Cardiac muscle cell (in vitro differentiated cells and primary cell): Measurements from ENCODE around the gene WDR59. TPM values are rescaled to one million over a fixed set of nuclear protein-coding genes. Genes with fewer than 3 reads are reported as not detected.
A peak's percentile ranks its signal among the peaks of the same experiment; 100 is the strongest.

ENCODE experiments used
- DNase-seq, 2 donors: peaks; one replicate each; pipeline versions ENCODE4 v3.0.0 to v3.0.0-alpha.2; 2010 to 2017; ENCODE audit warnings: low read depth in 1 of 2, low spot score in 1 of 2
- H3K27ac ChIP-seq: fragments of 200-600 bp; sonication (generic); 2 replicates; pipeline ENCODE4 v1.5.1; 2016
- H3K27me3 ChIP-seq: fragments of 200-600 bp; sonication (generic); 2 replicates; pipeline ENCODE4 v1.6.0; 2016; ENCODE audit warnings: control low read depth
- H3K36me3 ChIP-seq: fragments of 200-600 bp; sonication (generic); 2 replicates; pipeline ENCODE4 v1.5.1; 2016; ENCODE audit warnings: control low read depth
- H3K4me1 ChIP-seq: fragments of 200-600 bp; sonication (generic); 2 replicates; pipeline ENCODE4 v1.8.1; 2017; ENCODE audit warnings: low read depth, mild to moderate bottlenecking, mixed run types
- H3K4me3 ChIP-seq: fragments of 200-600 bp; sonication (generic); 2 replicates; pipeline ENCODE4 v1.5.1; 2016; ENCODE audit warnings: mild to moderate bottlenecking
- H3K9me3 ChIP-seq: fragments of 200-600 bp; sonication (generic); 2 replicates; pipeline ENCODE4 v1.5.1; 2017; ENCODE audit warnings: low read depth, mild to moderate bottlenecking, control low read depth
- polyA plus RNA-seq: library from polyadenylated mRNA; unstranded; fragments of >200 nt; fragmentation: Nextera tagmentation; extraction: Ambion mirVana; gene quantifications from 2 replicates; pipeline ENCODE4 v1.2.1, GENCODE V29; 2016
- total RNA-seq: library from RNA; depleted of rRNA; stranded (reverse); fragments of >200 nt; gene quantifications from 2 replicates; pipeline ENCODE4 v1.2.3, GENCODE V29; 2016
- TF ChIP-seq, protein P1 (sequence below): IDR thresholded peaks from 2 replicates; pipeline ENCODE4 v1.5.1; 2012; ENCODE audit warnings: low read depth, mild to moderate bottlenecking, low read length

The WDR59 gene
- total and polyA plus RNA-seq, 2 experiments from 2014 or later: 46.3 to 51.1 TPM

DNA sequence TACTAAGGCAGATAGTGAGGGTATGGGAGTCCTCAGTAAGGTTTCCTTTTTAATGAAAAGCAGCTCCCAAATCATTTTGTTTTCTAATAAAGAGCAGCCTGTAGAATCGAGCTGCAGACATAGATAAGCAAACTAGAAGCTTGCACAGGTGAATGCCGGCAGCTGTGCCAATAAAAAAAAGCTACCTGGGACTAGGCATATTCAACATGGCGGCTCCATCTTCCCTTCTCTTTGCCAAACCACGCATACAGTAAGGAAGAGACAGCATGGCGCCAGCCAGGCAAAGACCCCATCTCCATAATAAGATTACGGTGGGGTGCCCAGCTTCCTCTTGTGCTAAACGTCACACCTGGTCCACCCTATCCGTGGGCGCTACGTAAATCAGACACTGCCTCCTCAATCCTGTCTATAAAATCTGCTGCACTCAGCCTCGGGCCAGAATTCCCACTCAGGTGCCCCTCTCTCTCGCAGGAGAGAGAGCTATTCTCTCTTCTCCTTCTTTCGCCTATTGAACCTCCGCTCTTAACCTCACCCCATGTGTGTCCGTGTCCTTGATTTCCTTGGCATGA lies 117.6 kb downstream of the WDR59 start:
- peaks cover 6% of the 10 kb centered on the region for H3K36me3 ChIP-seq
- TF ChIP-seq, protein P1, sequence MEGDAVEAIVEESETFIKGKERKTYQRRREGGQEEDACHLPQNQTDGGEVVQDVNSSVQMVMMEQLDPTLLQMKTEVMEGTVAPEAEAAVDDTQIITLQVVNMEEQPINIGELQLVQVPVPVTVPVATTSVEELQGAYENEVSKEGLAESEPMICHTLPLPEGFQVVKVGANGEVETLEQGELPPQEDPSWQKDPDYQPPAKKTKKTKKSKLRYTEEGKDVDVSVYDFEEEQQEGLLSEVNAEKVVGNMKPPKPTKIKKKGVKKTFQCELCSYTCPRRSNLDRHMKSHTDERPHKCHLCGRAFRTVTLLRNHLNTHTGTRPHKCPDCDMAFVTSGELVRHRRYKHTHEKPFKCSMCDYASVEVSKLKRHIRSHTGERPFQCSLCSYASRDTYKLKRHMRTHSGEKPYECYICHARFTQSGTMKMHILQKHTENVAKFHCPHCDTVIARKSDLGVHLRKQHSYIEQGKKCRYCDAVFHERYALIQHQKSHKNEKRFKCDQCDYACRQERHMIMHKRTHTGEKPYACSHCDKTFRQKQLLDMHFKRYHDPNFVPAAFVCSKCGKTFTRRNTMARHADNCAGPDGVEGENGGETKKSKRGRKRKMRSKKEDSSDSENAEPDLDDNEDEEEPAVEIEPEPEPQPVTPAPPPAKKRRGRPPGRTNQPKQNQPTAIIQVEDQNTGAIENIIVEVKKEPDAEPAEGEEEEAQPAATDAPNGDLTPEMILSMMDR: no peak
- no peaks in the 10 kb centered on the region for H3K27me3 ChIP-seq
- no peaks in the 10 kb centered on the region for H3K9me3 ChIP-seq
- no peaks in the 10 kb centered on the region for H3K4me1 ChIP-seq
- no peak for DNase-seq
- H3K4me3 ChIP-seq: no peak overlapping the region
- no peak overlapping the region for H3K27ac ChIP-seq

DNA sequence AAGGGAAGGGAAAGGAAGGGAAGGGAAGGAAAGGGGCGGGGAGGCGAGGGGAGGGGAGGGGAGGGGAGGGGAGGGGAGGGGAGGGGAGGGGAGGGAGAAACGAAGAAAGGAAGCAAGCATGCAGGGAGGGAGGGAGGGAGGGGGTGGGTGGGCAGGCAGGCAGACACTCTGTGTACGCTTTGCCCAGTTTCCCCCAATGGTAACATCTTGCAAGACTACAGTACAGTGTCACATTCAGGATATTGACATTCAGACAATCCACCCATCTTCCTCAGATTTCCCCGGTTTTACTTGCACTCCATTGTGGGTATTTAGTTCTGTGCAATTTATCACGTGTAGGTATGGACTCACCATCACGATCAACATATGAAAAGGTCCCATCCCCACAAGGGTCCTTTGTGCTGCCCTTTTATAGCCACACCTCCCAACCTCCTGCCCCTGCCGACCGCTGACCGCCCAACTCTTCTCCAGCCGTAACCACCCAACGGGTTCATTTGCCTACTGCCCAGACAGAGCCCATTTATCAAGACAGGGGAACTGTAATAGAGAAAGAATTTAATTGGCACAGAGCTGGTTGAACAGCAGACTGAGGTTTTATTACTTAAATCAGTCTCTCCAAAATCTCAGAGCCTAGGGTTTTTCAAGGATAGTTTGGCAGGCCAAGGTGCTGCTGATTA lies 118.9 kb downstream of the WDR59 start:
- no peaks in the 10 kb centered on the region for H3K9me3 ChIP-seq
- H3K27ac ChIP-seq: no peak overlapping the region
- no peaks in the 10 kb centered on the region for H3K4me1 ChIP-seq
- peak in 1 of 2 donors; percentile 4 for DNase-seq
- H3K27me3 ChIP-seq: no peaks in the 10 kb centered on the region
- TF ChIP-seq, protein P1: no peak
- no peak overlapping the region for H3K4me3 ChIP-seq
- no peaks in the 10 kb centered on the region for H3K36me3 ChIP-seq

DNA sequence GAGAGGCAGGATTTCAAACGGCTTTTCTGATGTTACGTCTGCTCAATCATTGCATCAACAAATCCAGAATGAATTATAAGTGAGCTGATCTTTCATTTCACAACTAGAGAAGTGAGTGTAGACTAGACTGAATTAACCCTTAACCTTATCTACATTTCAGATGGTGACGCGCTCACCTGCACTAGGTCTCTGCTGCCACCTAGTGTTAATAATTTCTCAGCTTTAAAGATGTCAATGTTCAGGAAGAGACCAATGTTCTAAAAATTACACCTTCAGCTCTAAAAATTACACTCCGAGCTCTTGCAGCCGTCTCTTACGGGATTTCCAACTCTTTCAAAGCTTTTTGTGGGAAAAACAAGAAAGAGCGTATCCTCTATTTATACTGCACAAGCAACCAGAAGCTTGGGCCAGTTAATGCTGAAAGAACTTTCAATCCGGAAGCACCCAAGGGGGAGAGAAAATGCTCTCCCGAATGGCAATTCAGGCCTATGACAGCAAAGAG lies 122.1 kb downstream of the WDR59 start:
- TF ChIP-seq, protein P1: peak; percentile 63
- Histone ChIP-seq H3K4me1 (no peaks in the 10 kb centered on the region), H3K36me3 (no peaks in the 10 kb centered on the region), H3K27me3 (no peaks in the 10 kb centered on the region), H3K4me3 (no peak overlapping the region), H3K27ac (no peak overlapping the region), H3K9me3 (no peaks in the 10 kb centered on the region)
- DNase-seq: peak; percentile 60

DNA sequence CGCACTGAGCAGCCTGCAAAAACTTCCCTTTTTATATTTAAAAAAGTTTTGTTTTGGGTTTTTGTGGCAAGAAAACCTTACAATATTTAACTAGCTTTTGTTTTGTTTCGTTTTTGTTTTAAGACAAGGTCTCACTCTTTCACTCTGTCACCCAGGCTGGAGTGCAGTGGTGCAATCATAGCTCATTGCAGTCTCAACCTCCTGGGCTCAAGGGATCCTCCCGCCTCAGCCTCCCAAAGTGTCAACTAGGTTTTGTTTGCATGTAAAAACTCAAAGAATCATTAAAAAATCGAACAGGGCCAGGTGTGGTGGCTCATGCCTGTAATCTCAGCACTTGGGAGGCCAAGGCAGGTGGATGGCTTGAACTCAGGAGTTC lies 132.4 kb downstream of the WDR59 start:
- DNase-seq: no peak
- Histone ChIP-seq H3K4me3 (no peak overlapping the region), H3K27me3 (no peaks in the 10 kb centered on the region), H3K27ac (no peak overlapping the region), H3K4me1 (no peaks in the 10 kb centered on the region), H3K36me3 (no peaks in the 10 kb centered on the region), H3K9me3 (no peaks in the 10 kb centered on the region)
- TF ChIP-seq, protein P1: no peak

DNA sequence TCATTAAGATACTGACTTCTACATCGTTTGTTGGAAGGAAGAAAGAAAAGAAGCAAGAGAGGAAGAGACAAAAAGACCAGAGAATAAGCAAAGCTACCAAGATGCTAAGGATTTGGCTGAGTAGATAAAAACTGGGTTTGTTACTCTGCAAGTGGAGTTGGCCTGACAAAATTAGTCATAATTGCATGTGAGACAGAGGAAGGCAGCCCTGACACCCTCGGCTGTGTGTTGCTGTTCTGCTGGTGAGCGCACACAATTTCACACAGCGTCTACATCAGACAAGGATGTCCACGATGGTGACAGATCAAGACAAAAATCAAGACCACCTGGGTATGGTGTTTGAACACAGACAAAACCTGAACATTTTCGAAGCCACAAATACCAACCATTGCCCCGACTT lies 134.9 kb downstream of the WDR59 start:
- Histone ChIP-seq H3K36me3 (no peaks in the 10 kb centered on the region), H3K4me3 (no peak overlapping the region), H3K4me1 (no peaks in the 10 kb centered on the region), H3K27me3 (no peaks in the 10 kb centered on the region), H3K9me3 (no peaks in the 10 kb centered on the region), H3K27ac (no peak overlapping the region)
- TF ChIP-seq, protein P1: no peak
- DNase-seq: no peak
